Astrocyte (in vitro differentiated cells and primary cell): ENCODE measurements around the gene NBEA. TPM values are rescaled to one million over a fixed set of nuclear protein-coding genes. Genes with fewer than 3 reads are reported as not detected.

Source experiments
- DNase-seq: peaks from one replicate; pipeline ENCODE4 v3.0.0-alpha.2; 2010; ENCODE audit warnings: low read depth
- FAIRE-seq: peaks from 2 replicates; lab custom pipeline; 2011; peaks lifted over from hg19 to GRCh38; lab: Jason Lieb, UNC
- H2AFZ ChIP-seq: 2 replicates; pipeline ENCODE4 v1.6.0; 2012; ENCODE audit warnings: low read depth, low read length, inconsistent platforms
- H3K27ac ChIP-seq: 2 replicates; pipeline ENCODE4 v1.5.1; 2011; ENCODE audit warnings: low read depth, low read length, inconsistent platforms
- H3K27me3 ChIP-seq: 2 replicates; pipeline ENCODE4 v1.6.0; 2011; ENCODE audit warnings: low read length, inconsistent platforms; ENCODE audit not compliant: insufficient read depth
- H3K36me3 ChIP-seq: 2 replicates; pipeline ENCODE4 v1.5.1; 2011; ENCODE audit warnings: low read length, inconsistent platforms; ENCODE audit not compliant: insufficient read depth
- H3K4me1 ChIP-seq: 2 replicates; pipeline ENCODE4 v1.5.1; 2011; ENCODE audit warnings: low read length, inconsistent platforms; ENCODE audit not compliant: insufficient read depth
- H3K4me2 ChIP-seq: 2 replicates; pipeline ENCODE4 v1.6.0; 2012; ENCODE audit warnings: low read length, inconsistent platforms
- H3K4me3 ChIP-seq: 2 replicates; pipeline ENCODE4 v1.5.1; 2011; ENCODE audit warnings: low read depth, mild to moderate bottlenecking, low read length, inconsistent platforms; ENCODE audit not compliant: insufficient read depth
- H3K79me2 ChIP-seq: 2 replicates; pipeline ENCODE4 v1.6.0; 2012; ENCODE audit warnings: mild to moderate bottlenecking, low read length, inconsistent platforms; ENCODE audit not compliant: insufficient read depth
- H3K9ac ChIP-seq: 2 replicates; pipeline ENCODE4 v1.6.0; 2012; ENCODE audit warnings: mild to moderate bottlenecking, low read length, inconsistent platforms
- H3K9me3 ChIP-seq: 2 replicates; pipeline ENCODE4 v1.5.1; 2012; ENCODE audit warnings: low read depth, mild to moderate bottlenecking, low read length, inconsistent platforms; ENCODE audit not compliant: insufficient read depth
- H4K20me1 ChIP-seq: 2 replicates; pipeline ENCODE4 v1.6.0; 2012; ENCODE audit warnings: low read length, inconsistent platforms; ENCODE audit not compliant: insufficient read depth
- H3K27ac Mint-ChIP-seq: one replicate; pipeline ENCODE4 v1.8.0; 2021; ENCODE audit warnings: mild to moderate bottlenecking, mixed read lengths; ENCODE audit not compliant: unreplicated experiment
- H3K27me3 Mint-ChIP-seq: one replicate; pipeline ENCODE4 v1.8.0; 2021; ENCODE audit warnings: low read depth, mixed read lengths; ENCODE audit not compliant: unreplicated experiment
- H3K36me3 Mint-ChIP-seq: one replicate; pipeline ENCODE4 v1.8.0; 2021; ENCODE audit warnings: low read depth, mixed read lengths; ENCODE audit not compliant: unreplicated experiment
- H3K4me1 Mint-ChIP-seq: one replicate; pipeline ENCODE4 v1.8.0; 2021; ENCODE audit warnings: low read depth, mixed read lengths; ENCODE audit not compliant: unreplicated experiment
- H3K4me3 Mint-ChIP-seq: one replicate; pipeline ENCODE4 v1.8.0; 2021; ENCODE audit warnings: mild to moderate bottlenecking, moderate library complexity, mixed read lengths; ENCODE audit not compliant: unreplicated experiment
- H3K9me3 Mint-ChIP-seq: one replicate; pipeline ENCODE4 v1.8.0; 2021; ENCODE audit warnings: mild to moderate bottlenecking, mixed read lengths; ENCODE audit not compliant: unreplicated experiment
- EZH2 ChIP-seq: IDR thresholded peaks from 2 replicates; pipeline ENCODE4 v1.6.1; 2012; ENCODE audit warnings: mild to moderate bottlenecking, low read length, inconsistent platforms; ENCODE audit not compliant: insufficient read depth
- total RNA-seq: library from RNA; stranded (reverse); gene quantifications from 2 replicates; pipeline ENCODE4 v1.2.1, GENCODE V29; 2021
- TF ChIP-seq, protein P1 (sequence below): IDR thresholded peaks from 2 replicates; pipeline ENCODE4 v1.5.1; 2011; ENCODE audit warnings: low read depth, mild to moderate bottlenecking, inconsistent platforms, low read length, moderate library complexity; ENCODE audit not compliant: insufficient read depth

NBEA gene
- total RNA-seq, 1 donor from 2014 or later: 7.8 TPM

DNA sequence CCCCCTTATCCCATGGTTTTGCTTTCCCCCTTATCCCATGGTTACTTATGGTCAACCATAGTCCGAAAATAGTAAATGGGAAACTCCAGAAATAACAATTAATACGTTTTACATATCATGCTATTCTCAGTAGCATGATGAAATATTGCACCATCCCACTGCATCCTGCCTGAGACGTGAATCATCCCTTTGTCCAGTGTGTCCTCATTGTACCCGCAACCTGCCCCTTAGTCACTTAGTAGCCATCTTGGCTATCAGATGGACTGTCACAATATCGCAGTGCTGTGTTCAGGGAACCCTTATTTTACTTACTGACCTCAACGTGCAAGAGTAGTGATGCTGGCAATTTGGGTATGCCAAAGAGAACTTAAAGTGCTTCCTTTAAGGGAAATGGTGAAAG is 10.5 kb upstream of the NBEA start:
- Mint-ChIP-seq H3K27me3 (no peaks in the 10 kb centered on the region), H3K36me3 (no peaks in the 10 kb centered on the region), H3K4me1 (no peaks in the 10 kb centered on the region), H3K27ac (no peak overlapping the region), H3K9me3 (no peaks in the 10 kb centered on the region), H3K4me3 (no peak overlapping the region)
- H3K27me3 ChIP-seq: peaks cover 3% of the 10 kb centered on the region
- H3K36me3 ChIP-seq: no peaks in the 10 kb centered on the region
- no peaks in the 10 kb centered on the region for H3K79me2 ChIP-seq
- H3K4me1 ChIP-seq: no peaks in the 10 kb centered on the region
- no peak for DNase-seq
- H2AFZ ChIP-seq: no peak overlapping the region
- no peak overlapping the region for H3K27ac ChIP-seq
- no peaks in the 10 kb centered on the region for H4K20me1 ChIP-seq
- TF ChIP-seq, protein P1, sequence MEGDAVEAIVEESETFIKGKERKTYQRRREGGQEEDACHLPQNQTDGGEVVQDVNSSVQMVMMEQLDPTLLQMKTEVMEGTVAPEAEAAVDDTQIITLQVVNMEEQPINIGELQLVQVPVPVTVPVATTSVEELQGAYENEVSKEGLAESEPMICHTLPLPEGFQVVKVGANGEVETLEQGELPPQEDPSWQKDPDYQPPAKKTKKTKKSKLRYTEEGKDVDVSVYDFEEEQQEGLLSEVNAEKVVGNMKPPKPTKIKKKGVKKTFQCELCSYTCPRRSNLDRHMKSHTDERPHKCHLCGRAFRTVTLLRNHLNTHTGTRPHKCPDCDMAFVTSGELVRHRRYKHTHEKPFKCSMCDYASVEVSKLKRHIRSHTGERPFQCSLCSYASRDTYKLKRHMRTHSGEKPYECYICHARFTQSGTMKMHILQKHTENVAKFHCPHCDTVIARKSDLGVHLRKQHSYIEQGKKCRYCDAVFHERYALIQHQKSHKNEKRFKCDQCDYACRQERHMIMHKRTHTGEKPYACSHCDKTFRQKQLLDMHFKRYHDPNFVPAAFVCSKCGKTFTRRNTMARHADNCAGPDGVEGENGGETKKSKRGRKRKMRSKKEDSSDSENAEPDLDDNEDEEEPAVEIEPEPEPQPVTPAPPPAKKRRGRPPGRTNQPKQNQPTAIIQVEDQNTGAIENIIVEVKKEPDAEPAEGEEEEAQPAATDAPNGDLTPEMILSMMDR: no peak
- no peak overlapping the region for H3K4me3 ChIP-seq
- no peak for FAIRE-seq
- H3K9ac ChIP-seq: no peak overlapping the region
- no peaks in the 10 kb centered on the region for H3K9me3 ChIP-seq
- H3K4me2 ChIP-seq: no peak overlapping the region

DNA sequence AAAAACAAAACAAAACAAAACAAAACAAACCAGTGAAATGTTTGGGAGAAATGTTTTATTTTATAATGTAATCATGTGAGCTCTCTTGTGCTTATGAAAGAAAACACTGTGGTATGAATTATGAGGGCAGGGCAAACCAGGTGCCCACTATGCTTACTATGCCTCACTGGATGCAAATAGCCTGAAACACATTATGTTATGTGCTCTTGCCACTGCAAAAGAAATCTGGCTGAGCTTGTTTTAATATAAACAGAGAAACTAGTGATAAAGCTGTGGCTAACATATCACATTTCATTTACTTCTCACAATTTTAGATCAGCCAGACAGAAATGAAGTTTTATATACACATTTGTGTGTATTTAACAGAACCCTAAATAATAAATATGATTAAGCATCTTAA is 8.7 kb upstream of the NBEA start:
- no peaks in the 10 kb centered on the region for H3K4me1 ChIP-seq
- Mint-ChIP-seq H3K27ac (no peak overlapping the region), H3K27me3 (no peaks in the 10 kb centered on the region), H3K4me1 (no peaks in the 10 kb centered on the region), H3K36me3 (no peaks in the 10 kb centered on the region), H3K9me3 (no peaks in the 10 kb centered on the region), H3K4me3 (no peak overlapping the region)
- no peaks in the 10 kb centered on the region for H4K20me1 ChIP-seq
- H3K79me2 ChIP-seq: no peaks in the 10 kb centered on the region
- H3K36me3 ChIP-seq: no peaks in the 10 kb centered on the region
- H3K4me2 ChIP-seq: no peak overlapping the region
- H2AFZ ChIP-seq: no peak overlapping the region
- H3K4me3 ChIP-seq: no peak overlapping the region
- no peak for DNase-seq
- TF ChIP-seq, protein P1: no peak
- TF ChIP-seq EZH2: no peak
- no peak for FAIRE-seq
- H3K27ac ChIP-seq: no peak overlapping the region
- no peaks in the 10 kb centered on the region for H3K9me3 ChIP-seq
- H3K9ac ChIP-seq: no peak overlapping the region
- peaks cover 3% of the 10 kb centered on the region for H3K27me3 ChIP-seq

DNA sequence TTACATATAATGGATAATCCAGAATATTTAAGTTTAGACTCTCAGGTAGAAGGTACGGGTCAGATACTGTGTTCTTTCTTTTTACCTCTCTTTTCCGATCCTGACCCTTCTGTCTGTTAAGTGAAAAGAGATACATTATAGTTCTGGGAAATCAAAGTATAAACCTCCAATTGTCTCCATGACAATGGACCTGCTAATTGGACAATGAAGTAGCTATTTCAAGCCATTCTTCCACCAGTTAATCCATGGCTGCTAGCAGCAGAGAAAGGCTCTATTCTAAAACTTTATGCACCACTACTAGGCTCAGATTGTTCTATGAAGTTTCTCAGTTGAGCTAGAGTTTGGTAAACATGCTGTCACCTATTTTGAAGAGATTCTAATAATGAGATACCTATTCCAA is 8.3 kb upstream of the NBEA start:
- no peaks in the 10 kb centered on the region for H3K36me3 Mint-ChIP-seq
- no peaks in the 10 kb centered on the region for H3K27me3 Mint-ChIP-seq
- DNase-seq (no peak), FAIRE-seq (no peak)
- Histone ChIP-seq H3K79me2 (no peaks in the 10 kb centered on the region), H4K20me1 (no peaks in the 10 kb centered on the region), H3K27ac (no peak overlapping the region), H3K27me3 (peaks cover 3% of the 10 kb centered on the region), H3K9ac (no peak overlapping the region), H3K36me3 (no peaks in the 10 kb centered on the region), H3K4me1 (no peaks in the 10 kb centered on the region), H3K4me2 (no peak overlapping the region), H3K9me3 (no peaks in the 10 kb centered on the region), H2AFZ (no peak overlapping the region), H3K4me3 (no peak overlapping the region)
- no peaks in the 10 kb centered on the region for H3K9me3 Mint-ChIP-seq
- no peaks in the 10 kb centered on the region for H3K4me1 Mint-ChIP-seq
- H3K4me3 Mint-ChIP-seq: no peak overlapping the region
- no peak for TF ChIP-seq EZH2
- TF ChIP-seq, protein P1: no peak
- H3K27ac Mint-ChIP-seq: no peak overlapping the region
